WERI-Rb-1 (cell line): ENCODE data around the gene LRBA.

Source experiments
- DNase-seq: peaks from one replicate; pipeline ENCODE4 v3.0.0-alpha.2; 2020
- H3K27ac ChIP-seq: fragments of 250-450 bp; sonication (Bioruptor Pico); 2 replicates; pipeline ENCODE4 v1.5.1; 2020; ENCODE audit warnings: mild to moderate bottlenecking, moderate library complexity
- H3K27me3 ChIP-seq: fragments of 250-450 bp; sonication (Bioruptor Pico); 2 replicates; pipeline ENCODE4 v1.5.1; 2021; ENCODE audit warnings: mild to moderate bottlenecking, low read depth, moderate library complexity; ENCODE audit not compliant: insufficient read depth, severe bottlenecking
- H3K36me3 ChIP-seq: fragments of 250-450 bp; sonication (Bioruptor Pico); 2 replicates; pipeline ENCODE4 v1.5.1; 2020; ENCODE audit warnings: mild to moderate bottlenecking, moderate library complexity
- H3K4me3 ChIP-seq: 2 replicates; pipeline ENCODE4 v1.5.1; 2011; ENCODE audit warnings: low read depth, mild to moderate bottlenecking, control low read depth, low read length
- H3K9me3 ChIP-seq: fragments of 250-450 bp; sonication (Bioruptor Pico); 2 replicates; pipeline ENCODE4 v1.5.1; 2021; ENCODE audit warnings: mild to moderate bottlenecking, moderate library complexity; ENCODE audit not compliant: severe bottlenecking
- TF ChIP-seq, protein P1 (sequence below): IDR thresholded peaks from 2 replicates; pipeline ENCODE4 v1.5.1; 2011; ENCODE audit warnings: low read depth, mild to moderate bottlenecking, control low read depth, inconsistent platforms, low read length

LRBA gene

GRCh38 chr4:150343796-150344195 lies 671.3 kb downstream of the LRBA start:
- no peaks in the 10 kb centered on the region for H3K9me3 ChIP-seq
- TF ChIP-seq, protein P1, sequence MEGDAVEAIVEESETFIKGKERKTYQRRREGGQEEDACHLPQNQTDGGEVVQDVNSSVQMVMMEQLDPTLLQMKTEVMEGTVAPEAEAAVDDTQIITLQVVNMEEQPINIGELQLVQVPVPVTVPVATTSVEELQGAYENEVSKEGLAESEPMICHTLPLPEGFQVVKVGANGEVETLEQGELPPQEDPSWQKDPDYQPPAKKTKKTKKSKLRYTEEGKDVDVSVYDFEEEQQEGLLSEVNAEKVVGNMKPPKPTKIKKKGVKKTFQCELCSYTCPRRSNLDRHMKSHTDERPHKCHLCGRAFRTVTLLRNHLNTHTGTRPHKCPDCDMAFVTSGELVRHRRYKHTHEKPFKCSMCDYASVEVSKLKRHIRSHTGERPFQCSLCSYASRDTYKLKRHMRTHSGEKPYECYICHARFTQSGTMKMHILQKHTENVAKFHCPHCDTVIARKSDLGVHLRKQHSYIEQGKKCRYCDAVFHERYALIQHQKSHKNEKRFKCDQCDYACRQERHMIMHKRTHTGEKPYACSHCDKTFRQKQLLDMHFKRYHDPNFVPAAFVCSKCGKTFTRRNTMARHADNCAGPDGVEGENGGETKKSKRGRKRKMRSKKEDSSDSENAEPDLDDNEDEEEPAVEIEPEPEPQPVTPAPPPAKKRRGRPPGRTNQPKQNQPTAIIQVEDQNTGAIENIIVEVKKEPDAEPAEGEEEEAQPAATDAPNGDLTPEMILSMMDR = no peak
- no peaks in the 10 kb centered on the region for H3K36me3 ChIP-seq
- no peak for DNase-seq
- no peak overlapping the region for H3K27ac ChIP-seq
- H3K4me3 ChIP-seq = no peak overlapping the region
- no peaks in the 10 kb centered on the region for H3K27me3 ChIP-seq

GRCh38 chr4:150342945-150343344 lies 672.1 kb downstream of the LRBA start:
- DNase-seq = no peak
- no peak overlapping the region for H3K4me3 ChIP-seq
- H3K36me3 ChIP-seq = no peaks in the 10 kb centered on the region
- H3K27me3 ChIP-seq = no peaks in the 10 kb centered on the region
- H3K9me3 ChIP-seq = no peaks in the 10 kb centered on the region
- H3K27ac ChIP-seq = no peak overlapping the region
- TF ChIP-seq, protein P1 = no peak

DNA sequence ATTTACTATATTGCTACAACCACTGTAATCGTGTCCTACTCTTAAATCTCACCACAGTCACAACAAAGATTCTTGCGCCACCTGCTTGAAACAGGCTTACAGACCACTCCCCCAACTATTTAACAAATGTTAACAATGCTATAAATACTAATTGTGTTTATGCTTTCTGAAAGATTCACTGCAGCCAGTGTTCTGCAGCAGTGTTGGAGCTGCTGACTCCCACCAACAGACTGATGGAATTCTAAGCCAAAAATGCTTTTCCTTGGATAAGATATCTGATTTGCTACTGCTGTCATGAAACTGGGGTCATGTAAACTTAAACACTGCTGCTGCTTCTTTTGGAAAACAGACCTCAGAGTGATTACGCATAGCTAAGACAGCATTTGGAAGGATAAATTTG lies 677.4 kb downstream of the LRBA start:
- DNase-seq = no peak
- TF ChIP-seq, protein P1 = no peak

DNA sequence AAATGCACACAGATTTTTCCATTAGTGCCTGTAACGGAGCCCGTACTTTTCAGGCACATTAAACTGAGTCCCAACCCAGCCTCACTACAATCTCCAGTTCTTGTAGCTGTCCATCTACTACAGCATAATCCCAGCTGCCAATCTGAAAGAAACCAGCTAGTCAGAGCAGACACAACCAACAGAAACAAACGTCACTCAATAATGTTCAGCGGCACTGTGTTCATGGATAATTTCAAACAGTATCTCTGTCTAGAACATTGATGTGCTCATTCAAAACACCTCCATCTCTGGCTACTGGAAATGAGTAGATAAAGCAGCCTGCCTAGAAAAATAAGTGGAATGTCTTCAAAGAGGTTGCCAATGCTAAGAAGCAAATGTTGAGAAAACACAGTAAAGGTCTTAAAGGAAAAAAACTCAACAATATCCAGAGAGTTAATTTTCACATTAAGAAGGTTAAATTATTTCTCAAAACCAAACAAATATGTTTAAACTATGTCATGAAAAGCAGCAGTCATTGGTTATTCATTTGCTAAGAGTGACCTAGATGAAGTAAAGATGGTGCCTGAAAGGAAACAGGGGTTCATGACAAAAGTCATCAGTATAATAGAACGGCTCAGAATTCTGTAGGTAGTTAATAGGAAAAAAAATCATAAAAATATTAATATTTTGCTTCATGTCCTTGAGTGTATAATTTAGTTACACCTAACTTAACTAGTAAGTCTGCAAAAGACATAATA lies 678.2 kb downstream of the LRBA start:
- DNase-seq = no peak
- TF ChIP-seq, protein P1 = no peak

More for the DNA sequence above, 677.4 kb downstream of the LRBA start:
- Histone ChIP-seq H3K4me3 (no peak overlapping the region), H3K9me3 (no peaks in the 10 kb centered on the region), H3K27ac (no peak overlapping the region), H3K36me3 (no peaks in the 10 kb centered on the region), H3K27me3 (no peaks in the 10 kb centered on the region)

GRCh38 chr4:150332961-150333360 lies 682.1 kb downstream of the LRBA start:
- TF ChIP-seq, protein P1 = no peak
- no peak overlapping the region for H3K4me3 ChIP-seq
- DNase-seq = no peak
- H3K36me3 ChIP-seq = no peaks in the 10 kb centered on the region
- H3K27me3 ChIP-seq = no peaks in the 10 kb centered on the region
- no peaks in the 10 kb centered on the region for H3K9me3 ChIP-seq
- no peak overlapping the region for H3K27ac ChIP-seq

More for the DNA sequence above, 678.2 kb downstream of the LRBA start:
- no peaks in the 10 kb centered on the region for H3K9me3 ChIP-seq
- H3K27me3 ChIP-seq = no peaks in the 10 kb centered on the region
- no peak overlapping the region for H3K27ac ChIP-seq
- H3K4me3 ChIP-seq = no peak overlapping the region
- H3K36me3 ChIP-seq = no peaks in the 10 kb centered on the region

DNA sequence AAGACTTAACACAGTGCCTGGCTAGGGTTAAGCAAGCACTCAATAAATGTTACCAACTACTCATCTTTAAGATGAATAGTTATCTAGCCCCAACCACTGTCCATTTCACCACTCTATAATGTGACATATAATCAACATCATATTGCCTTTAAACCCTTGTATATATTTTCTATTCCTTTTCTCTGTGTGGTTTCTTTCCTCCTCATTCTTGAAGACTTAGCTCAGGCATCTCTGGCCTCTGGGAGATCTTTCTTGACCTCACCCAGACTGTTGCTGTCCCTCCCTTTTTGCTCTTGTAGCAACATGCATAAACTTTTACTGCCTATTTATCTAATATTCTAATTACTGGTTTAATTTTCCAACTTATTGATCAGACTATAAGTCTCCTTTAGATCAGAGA lies 683.0 kb downstream of the LRBA start:
- no peak for DNase-seq
- no peak overlapping the region for H3K27ac ChIP-seq
- TF ChIP-seq, protein P1 = no peak
- no peak overlapping the region for H3K4me3 ChIP-seq
- no peaks in the 10 kb centered on the region for H3K27me3 ChIP-seq
- H3K36me3 ChIP-seq = no peaks in the 10 kb centered on the region
- no peaks in the 10 kb centered on the region for H3K9me3 ChIP-seq
